T-helper 2 cell treated with Interferon-gamma antibody and Interleukin-4, amounts not matched to agents 5 μg/mL and 100 μg/mL, for 36 hours (primary cell): ENCODE data around the gene INPP4B.

ENCODE experiments used
- DNase-seq: peaks from one replicate; pipeline ENCODE4 v3.0.0; 2021; ENCODE audit warnings: low spot score
- H3K27ac Mint-ChIP-seq: one replicate; pipeline ENCODE4 v1.8.0; 2021; ENCODE audit warnings: mild to moderate bottlenecking, mixed read lengths
- H3K27me3 Mint-ChIP-seq: one replicate; pipeline ENCODE4 v1.8.0; 2021; ENCODE audit warnings: low read depth, mixed read lengths
- H3K36me3 Mint-ChIP-seq: one replicate; pipeline ENCODE4 v1.8.0; 2021; ENCODE audit warnings: low read depth, mixed read lengths
- H3K4me1 Mint-ChIP-seq: one replicate; pipeline ENCODE4 v1.8.0; 2021; ENCODE audit warnings: low read depth, mixed read lengths
- H3K4me3 Mint-ChIP-seq: one replicate; pipeline ENCODE4 v1.8.0; 2022; ENCODE audit warnings: mild to moderate bottlenecking, moderate library complexity, mixed read lengths
- H3K9me3 Mint-ChIP-seq: one replicate; pipeline ENCODE4 v1.8.0; 2021; ENCODE audit warnings: mixed read lengths

INPP4B gene

GRCh38 chr4:142846108-142846728, at the start of gene INPP4B:
Gene INPP4B (minus strand): TSS chr4:142846301.
- Mint-ChIP-seq H3K4me1 (peaks cover 19% of the 10 kb centered on the region), H3K27me3 (peaks cover 34% of the 10 kb centered on the region), H3K9me3 (no peaks in the 10 kb centered on the region), H3K4me3 (peak within 1 kb of the TSS; percentile 89), H3K36me3 (no peaks in the 10 kb centered on the region), H3K27ac (peak within 1 kb of the TSS; percentile 63)
- DNase-seq, result peak; percentile 46

- Mint-ChIP-seq H3K27ac (no peak overlapping the region), H3K36me3 (no peaks in the 10 kb centered on the region), H3K4me3 (no peak overlapping the region), H3K4me1 (no peaks in the 10 kb centered on the region), H3K9me3 (peaks cover 12% of the 10 kb centered on the region), H3K27me3 (peaks cover 3% of the 10 kb centered on the region)
- no peak for DNase-seq
Measured at GRCh38 chr4:142893012-142893411, 46.9 kb upstream of the INPP4B start.

GRCh38 chr4:142886566-142886965, 40.5 kb upstream of the INPP4B start:
- DNase-seq, result no peak
- no peaks in the 10 kb centered on the region for H3K36me3 Mint-ChIP-seq
- peaks cover 7% of the 10 kb centered on the region for H3K27me3 Mint-ChIP-seq
- no peaks in the 10 kb centered on the region for H3K4me1 Mint-ChIP-seq
- no peaks in the 10 kb centered on the region for H3K9me3 Mint-ChIP-seq
- no peak overlapping the region for H3K27ac Mint-ChIP-seq
- H3K4me3 Mint-ChIP-seq, result no peak overlapping the region

GRCh38 chr4:142883040-142883832, 37.1 kb upstream of the INPP4B start:
- Mint-ChIP-seq H3K36me3 (no peaks in the 10 kb centered on the region), H3K27me3 (peaks cover 8% of the 10 kb centered on the region), H3K4me3 (no peak overlapping the region), H3K9me3 (no peaks in the 10 kb centered on the region), H3K4me1 (no peaks in the 10 kb centered on the region), H3K27ac (no peak overlapping the region)
- DNase-seq, result no peak

GRCh38 chr4:142882159-142882558, 36.1 kb upstream of the INPP4B start:
- no peaks in the 10 kb centered on the region for H3K4me1 Mint-ChIP-seq
- DNase-seq, result no peak
- H3K4me3 Mint-ChIP-seq, result no peak overlapping the region
- no peak overlapping the region for H3K27ac Mint-ChIP-seq
- no peaks in the 10 kb centered on the region for H3K36me3 Mint-ChIP-seq
- H3K9me3 Mint-ChIP-seq, result no peaks in the 10 kb centered on the region
- H3K27me3 Mint-ChIP-seq, result peaks cover 12% of the 10 kb centered on the region

GRCh38 chr4:142881331-142881730, 35.2 kb upstream of the INPP4B start:
- no peak for DNase-seq
- H3K27ac Mint-ChIP-seq, result no peak overlapping the region
- H3K4me1 Mint-ChIP-seq, result no peaks in the 10 kb centered on the region
- no peaks in the 10 kb centered on the region for H3K36me3 Mint-ChIP-seq
- H3K4me3 Mint-ChIP-seq, result no peak overlapping the region
- H3K9me3 Mint-ChIP-seq, result no peaks in the 10 kb centered on the region
- peaks cover 12% of the 10 kb centered on the region for H3K27me3 Mint-ChIP-seq

- Mint-ChIP-seq H3K36me3 (no peaks in the 10 kb centered on the region), H3K27ac (no peak overlapping the region), H3K9me3 (no peaks in the 10 kb centered on the region), H3K27me3 (peaks cover 16% of the 10 kb centered on the region), H3K4me1 (no peaks in the 10 kb centered on the region), H3K4me3 (no peak overlapping the region)
- no peak for DNase-seq
Measured at GRCh38 chr4:142875117-142875516, 29.0 kb upstream of the INPP4B start.

- H3K4me1 Mint-ChIP-seq, result no peaks in the 10 kb centered on the region
- no peaks in the 10 kb centered on the region for H3K9me3 Mint-ChIP-seq
- H3K36me3 Mint-ChIP-seq, result no peaks in the 10 kb centered on the region
- DNase-seq, result no peak
- no peak overlapping the region for H3K27ac Mint-ChIP-seq
- H3K4me3 Mint-ChIP-seq, result no peak overlapping the region
- H3K27me3 Mint-ChIP-seq, result peaks cover 16% of the 10 kb centered on the region
Measured at GRCh38 chr4:142874684-142875083, 28.6 kb upstream of the INPP4B start.

- no peaks in the 10 kb centered on the region for H3K4me1 Mint-ChIP-seq
- peaks cover 14% of the 10 kb centered on the region for H3K27me3 Mint-ChIP-seq
- DNase-seq, result no peak
- H3K9me3 Mint-ChIP-seq, result no peaks in the 10 kb centered on the region
- no peak overlapping the region for H3K27ac Mint-ChIP-seq
- no peak overlapping the region for H3K4me3 Mint-ChIP-seq
- H3K36me3 Mint-ChIP-seq, result no peaks in the 10 kb centered on the region
Measured at GRCh38 chr4:142866685-142867084, 20.6 kb upstream of the INPP4B start.

- Mint-ChIP-seq H3K27me3 (peaks cover 13% of the 10 kb centered on the region), H3K27ac (no peak overlapping the region), H3K4me1 (no peaks in the 10 kb centered on the region), H3K4me3 (no peak overlapping the region), H3K36me3 (no peaks in the 10 kb centered on the region), H3K9me3 (no peaks in the 10 kb centered on the region)
- no peak for DNase-seq
Measured at GRCh38 chr4:142861351-142861750, 15.2 kb upstream of the INPP4B start.

GRCh38 chr4:142858965-142859364, 12.9 kb upstream of the INPP4B start:
- Mint-ChIP-seq H3K36me3 (no peaks in the 10 kb centered on the region), H3K4me1 (no peaks in the 10 kb centered on the region), H3K27me3 (peaks cover 20% of the 10 kb centered on the region), H3K9me3 (no peaks in the 10 kb centered on the region), H3K4me3 (no peak overlapping the region), H3K27ac (no peak overlapping the region)
- DNase-seq, result no peak

- no peak for DNase-seq
- H3K9me3 Mint-ChIP-seq, result no peaks in the 10 kb centered on the region
- H3K27ac Mint-ChIP-seq, result no peak overlapping the region
- H3K4me3 Mint-ChIP-seq, result no peak overlapping the region
- no peaks in the 10 kb centered on the region for H3K36me3 Mint-ChIP-seq
- no peaks in the 10 kb centered on the region for H3K4me1 Mint-ChIP-seq
- peaks cover 20% of the 10 kb centered on the region for H3K27me3 Mint-ChIP-seq
Measured at GRCh38 chr4:142858446-142858845, 12.3 kb upstream of the INPP4B start.

GRCh38 chr4:142856576-142856975, 10.5 kb upstream of the INPP4B start:
- no peak for DNase-seq
- H3K4me3 Mint-ChIP-seq, result no peak overlapping the region
- H3K27me3 Mint-ChIP-seq, result peaks cover 18% of the 10 kb centered on the region
- no peak overlapping the region for H3K27ac Mint-ChIP-seq
- H3K9me3 Mint-ChIP-seq, result no peaks in the 10 kb centered on the region
- H3K4me1 Mint-ChIP-seq, result no peaks in the 10 kb centered on the region
- H3K36me3 Mint-ChIP-seq, result no peaks in the 10 kb centered on the region

- no peak for DNase-seq
- H3K4me3 Mint-ChIP-seq, result no peak overlapping the region
- H3K27me3 Mint-ChIP-seq, result peaks cover 31% of the 10 kb centered on the region
- H3K4me1 Mint-ChIP-seq, result peaks cover 4% of the 10 kb centered on the region
- no peak overlapping the region for H3K27ac Mint-ChIP-seq
- H3K9me3 Mint-ChIP-seq, result no peaks in the 10 kb centered on the region
- no peaks in the 10 kb centered on the region for H3K36me3 Mint-ChIP-seq
Measured at GRCh38 chr4:142850478-142850877, 4.4 kb upstream of the INPP4B start.
